HG03196 (cell line): ENCODE measurements around the gene WT1.
"Not testable (repeated sequence)": the region's sequence is repeated elsewhere in the genome, so short reads cannot be mapped to it uniquely, and the experiment has no call there.

Source experiments
- ATAC-seq: cut with Tn5 transposase; IDR thresholded peaks from one replicate; pipeline ENCODE4 v1.9.1; 2021; ENCODE audit not compliant: unreplicated experiment

WT1 gene

DNA sequence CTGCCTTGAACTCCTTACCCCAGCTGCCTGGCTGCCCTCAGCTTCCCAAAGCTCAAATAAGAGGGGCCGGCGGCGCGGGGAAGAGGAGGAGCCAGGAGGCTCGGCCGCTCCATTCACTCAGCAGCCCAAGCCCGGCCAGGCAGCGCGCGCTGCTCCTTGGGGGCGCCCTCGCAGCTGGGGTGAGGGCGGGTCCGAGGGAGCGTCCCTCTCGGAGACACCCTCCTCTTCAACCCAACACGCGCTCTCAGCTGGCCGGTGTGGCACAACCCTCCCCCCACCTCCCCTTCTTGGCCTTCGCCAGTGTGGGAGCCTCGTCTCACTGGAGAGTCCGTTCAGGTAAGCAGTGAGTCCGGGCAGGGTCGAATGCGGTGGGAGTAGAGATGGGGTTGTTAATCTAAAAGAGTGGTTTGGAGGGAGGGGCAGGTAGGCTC is at the start of gene WT1:
Gene WT1, minus strand, starts transcription at position 29 of the 431 bp plus-strand sequence.
- ATAC-seq, result no peak

DNA sequence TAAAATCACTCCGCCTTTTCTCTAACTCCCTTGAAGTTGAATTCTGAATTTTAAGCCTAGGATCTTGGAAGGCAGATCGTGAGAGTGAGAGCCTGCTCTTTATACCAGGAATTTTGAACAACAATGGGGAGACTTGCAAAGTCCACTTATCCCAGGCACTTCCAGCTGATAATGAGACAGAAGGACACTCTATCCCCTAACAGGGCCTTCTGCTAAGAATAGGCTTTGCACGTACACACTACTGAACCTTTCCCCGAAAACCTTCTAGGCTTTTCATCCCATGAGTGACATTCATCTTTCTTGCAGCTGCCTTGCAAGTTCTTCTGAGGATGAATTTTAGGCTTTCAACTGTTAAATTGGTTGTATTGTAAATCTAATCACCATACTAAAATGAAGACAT is 44.0 kb upstream of the WT1 start:
- ATAC-seq, result no peak

DNA sequence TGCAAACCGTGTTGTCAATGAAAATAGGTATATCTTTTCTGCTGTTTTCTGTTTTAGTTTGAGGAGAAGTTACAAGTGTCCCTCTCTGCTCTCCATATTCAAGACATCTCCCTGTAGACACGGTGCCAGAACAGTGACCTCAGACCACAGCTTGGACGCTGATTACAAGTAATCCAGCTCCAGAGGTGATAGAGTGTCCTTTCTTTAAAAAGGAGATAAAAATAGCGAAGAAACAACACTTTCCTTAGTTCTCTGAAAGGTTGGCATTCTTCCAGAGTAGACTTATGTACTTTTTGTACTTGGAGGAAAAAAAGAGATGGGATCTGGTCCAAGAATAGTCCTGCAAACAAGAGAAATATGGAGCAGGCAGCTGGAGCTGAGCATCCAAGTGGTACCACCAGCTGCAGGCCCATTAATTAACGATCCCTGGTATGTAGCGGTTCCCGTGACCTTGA is 43.0 kb upstream of the WT1 start:
- ATAC-seq, result no peak

DNA sequence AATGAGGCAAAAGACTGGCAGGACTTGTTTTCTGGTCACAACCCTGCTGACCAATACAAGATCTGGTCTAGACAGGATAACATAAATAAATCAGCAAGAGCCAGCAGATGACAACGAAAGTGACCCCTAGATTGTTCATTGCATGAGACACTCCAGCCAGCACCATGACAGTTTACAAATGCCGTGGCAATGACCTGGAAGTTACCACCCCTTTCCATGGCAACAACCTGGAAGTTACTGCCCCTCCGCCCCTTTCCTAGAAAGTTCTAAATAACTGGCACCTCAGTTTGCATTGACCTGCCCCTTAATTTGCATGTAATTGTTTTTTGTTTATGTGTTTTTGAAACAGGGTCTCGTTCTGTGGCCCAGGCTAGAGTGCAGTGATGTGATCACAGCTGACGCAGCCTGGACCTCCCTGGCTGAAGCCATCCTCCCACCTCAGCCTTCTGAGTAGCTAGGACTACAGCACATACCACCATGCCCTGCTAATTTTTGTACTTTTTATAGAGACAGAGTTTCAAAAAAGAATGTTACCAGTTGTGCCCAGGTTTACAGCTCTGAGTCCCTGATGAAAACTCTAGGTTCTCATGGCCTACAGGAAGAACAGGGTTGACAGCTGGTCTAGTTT is 38.1 kb upstream of the WT1 start:
- ATAC-seq, result no peak

DNA sequence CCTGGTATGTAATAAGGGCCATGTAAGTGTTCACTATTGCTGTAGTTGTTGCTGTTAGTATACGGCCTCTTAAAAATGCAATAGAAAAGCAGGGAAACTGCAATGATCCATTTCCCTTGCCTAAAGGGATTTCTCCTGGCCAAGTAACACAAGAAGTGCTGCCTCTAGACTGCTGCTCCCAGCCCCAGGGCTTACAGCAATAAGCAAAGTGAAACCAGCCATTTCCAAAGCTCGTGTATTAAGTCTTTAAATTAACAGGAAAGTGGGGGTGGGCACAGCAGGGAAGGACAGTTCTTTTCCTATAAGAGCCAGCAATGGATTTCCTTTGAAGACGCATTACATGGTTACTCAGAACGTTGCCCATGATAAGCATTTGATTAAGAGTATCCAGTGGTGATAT is 36.9 kb upstream of the WT1 start:
- ATAC-seq, result no peak

DNA sequence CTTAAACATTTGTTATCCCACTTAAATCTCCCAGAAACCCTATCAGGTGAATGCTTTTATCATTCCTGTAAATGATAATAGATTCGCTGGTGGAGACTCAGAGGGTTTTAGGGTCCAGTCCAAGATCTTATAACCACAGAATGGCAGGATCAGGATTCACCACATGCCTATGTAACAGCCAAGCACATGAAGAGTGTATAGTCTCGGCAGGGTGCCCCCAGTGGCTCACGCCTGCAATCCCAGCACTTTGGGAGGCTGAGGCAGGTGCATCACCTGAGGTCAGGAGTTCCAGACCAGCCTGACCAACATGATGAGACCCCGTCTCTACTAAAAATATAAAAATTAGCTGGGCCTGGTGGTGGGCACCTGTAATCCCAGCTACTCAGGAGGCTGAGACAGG is 36.2 kb upstream of the WT1 start:
- not testable (repeated sequence) for ATAC-seq

DNA sequence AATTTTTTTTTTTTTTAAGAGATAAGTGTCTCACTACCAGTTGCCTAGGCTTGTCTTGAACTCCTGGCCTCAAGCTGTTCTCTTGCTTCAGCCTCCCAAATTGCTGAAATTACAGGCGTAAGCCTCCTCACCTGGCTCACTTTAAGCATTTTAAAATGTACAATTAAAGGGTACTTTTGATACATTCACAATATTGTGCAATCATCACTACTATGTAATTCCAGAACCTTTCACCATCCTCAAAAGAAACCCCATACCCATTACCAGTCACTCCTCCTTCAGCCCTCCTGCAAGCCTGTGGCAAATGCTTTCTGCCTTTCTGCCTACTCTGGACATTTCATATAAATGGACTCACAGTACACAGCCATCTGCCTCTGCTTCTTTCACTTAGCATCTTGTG is 34.5 kb upstream of the WT1 start:
- ATAC-seq, result no peak

DNA sequence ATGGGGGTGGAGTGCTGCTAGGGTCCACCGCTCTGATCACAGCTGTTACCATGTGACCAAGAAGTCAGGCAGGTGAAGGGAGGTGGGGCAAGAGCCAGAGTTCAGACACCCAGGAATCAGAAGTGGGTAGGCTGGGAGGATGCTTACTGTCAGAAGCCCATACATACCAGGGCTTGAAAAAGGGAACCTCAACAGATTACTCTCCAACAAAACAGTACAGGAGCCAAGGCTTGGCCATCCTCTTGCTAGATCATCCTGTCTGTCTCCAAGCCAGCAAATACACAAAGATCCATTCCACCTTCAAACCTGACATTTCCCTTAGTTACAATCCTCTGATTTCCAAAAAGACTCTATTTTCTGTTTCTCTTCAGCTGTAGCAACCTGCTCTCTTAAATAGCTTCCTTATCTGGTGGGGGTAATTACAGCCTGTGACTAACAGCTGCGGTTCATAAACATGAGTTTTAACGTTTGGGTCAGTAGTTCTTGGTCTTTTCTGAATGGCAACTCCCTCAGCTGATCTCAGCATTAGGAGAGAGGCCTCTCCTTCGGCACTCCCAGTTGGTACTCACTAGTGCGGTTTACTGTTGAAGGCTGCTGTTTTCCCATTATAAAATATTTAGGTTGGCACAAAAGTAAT is 31.1 kb upstream of the WT1 start:
- ATAC-seq, result no peak

DNA sequence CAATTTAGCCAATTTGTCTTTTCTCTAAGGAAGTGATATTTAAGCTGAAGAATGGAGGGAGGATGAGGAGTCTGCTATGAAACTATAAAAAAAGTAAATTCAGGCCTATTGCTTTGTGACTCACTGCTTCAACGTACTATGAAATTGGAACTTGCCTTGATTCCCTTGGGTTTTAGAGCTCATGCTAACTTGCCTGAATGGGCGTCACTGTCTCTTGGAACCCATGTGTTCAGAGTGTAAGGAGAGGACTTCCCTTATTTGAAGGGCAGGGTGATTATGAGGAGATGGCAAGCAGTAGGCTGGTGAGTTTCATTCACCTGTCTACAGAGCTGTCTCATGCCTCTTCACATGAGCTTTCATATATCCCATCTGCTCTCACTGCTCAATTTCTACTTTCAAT is 28.7 kb upstream of the WT1 start:
- no peak for ATAC-seq

DNA sequence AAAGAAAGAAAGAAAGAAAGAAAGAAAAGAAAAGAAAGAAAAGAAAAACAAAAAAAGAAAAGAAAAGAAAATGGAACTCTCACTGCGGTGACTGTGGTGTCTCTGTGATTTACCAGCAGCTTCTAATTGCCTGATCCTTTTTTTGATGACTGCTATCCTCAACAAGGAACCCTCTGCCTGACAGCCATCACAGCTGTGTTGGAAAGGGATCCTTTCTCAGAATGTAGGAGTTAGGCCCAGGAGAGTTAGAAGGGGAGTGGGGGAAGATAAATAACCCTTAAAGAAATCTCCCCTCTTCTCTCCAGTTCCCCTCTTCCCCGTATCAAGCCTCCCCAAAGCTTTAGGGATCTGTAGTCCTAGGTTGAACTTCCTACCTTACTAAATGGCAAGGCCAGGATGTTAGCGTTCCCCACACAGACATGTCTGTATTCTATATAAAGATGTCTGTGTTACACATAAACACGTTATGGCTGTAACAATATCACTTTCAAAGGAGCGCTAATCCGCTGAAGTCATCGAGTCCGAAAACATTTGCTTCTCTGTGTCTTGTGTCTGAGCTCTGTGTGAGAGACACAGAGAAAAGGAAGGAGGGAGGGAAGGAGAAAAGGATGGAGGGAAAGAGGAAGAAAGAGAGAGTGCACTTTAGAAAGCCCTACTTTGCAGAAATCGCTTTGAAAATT is 26.8 kb upstream of the WT1 start:
- no peak for ATAC-seq

DNA sequence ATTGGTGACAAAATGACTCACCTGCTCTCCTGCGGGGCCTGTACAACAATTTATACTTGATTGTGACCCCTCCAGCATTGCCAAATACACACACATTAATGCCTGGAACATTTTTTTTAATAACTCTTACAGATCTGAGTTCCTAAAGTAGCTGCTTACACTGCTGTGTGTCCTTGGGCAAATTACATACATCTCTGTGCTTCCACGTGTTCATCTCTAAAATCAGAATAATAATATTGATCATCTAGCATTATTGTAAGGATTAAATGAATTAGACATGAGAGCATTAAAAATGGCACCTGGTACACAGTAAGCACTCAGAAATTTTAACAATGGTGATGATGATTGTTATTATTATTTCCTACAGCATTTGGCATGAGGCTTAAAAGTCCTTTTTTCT is 21.5 kb upstream of the WT1 start:
- no peak for ATAC-seq

DNA sequence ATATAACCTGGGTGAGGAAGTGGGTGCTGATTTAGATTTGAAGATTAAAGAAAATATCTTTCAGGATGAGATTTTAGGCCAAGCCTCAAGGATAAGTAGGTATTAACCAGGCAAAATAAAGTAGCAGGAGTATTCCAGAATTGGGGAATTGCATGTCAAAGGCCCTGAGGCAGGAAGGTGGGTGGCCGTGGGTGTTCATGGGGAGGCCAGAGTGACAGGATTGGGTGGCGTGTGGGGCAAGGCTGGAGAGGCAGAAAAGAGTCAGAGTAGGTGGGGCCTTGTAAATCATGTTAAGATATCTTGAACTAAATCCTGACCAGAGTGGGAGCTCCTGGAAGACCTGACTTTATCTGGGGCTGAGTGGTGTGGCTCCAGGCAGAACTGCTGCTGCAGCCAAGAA is 19.7 kb upstream of the WT1 start:
- ATAC-seq, result no peak

DNA sequence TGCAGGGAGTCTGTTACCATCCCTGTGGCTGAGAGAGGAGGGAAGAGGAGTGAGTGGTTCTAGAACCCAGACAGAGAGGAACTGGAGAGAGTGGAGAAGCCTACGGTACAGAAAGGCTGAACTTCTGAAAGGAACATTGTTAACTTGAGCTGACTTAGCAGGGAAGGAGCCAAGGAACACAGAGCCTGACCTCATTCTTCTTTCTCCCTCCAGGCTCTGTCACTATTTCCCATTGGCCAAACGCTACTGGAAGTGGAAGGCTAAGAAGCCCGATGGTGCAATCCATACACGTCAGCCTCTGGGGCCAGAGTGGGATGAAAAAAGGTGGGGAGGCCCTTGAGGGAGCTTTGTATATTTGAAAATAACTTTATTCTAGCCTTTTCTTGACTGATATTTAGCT is 16.5 kb upstream of the WT1 start:
- no peak for ATAC-seq

DNA sequence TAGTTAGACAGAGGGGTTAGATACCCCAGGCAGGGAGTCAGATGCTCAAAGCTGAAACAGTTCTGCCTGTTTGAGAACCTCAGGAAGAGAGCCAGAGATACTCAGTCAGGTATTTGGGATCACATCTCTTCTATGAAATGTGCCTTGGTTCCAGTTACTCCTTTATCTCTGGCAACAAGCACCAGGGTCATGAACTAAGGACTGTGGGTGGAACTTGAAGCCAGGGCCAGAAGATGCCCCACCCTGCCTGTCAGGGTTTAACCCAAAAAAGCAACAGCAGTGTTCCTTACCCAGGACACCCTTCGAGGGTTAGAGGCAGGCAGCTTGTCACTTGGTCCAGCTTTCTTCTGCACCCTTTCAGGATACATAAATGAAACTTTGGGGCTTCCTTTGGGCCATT is 15.0 kb upstream of the WT1 start:
- no peak for ATAC-seq

DNA sequence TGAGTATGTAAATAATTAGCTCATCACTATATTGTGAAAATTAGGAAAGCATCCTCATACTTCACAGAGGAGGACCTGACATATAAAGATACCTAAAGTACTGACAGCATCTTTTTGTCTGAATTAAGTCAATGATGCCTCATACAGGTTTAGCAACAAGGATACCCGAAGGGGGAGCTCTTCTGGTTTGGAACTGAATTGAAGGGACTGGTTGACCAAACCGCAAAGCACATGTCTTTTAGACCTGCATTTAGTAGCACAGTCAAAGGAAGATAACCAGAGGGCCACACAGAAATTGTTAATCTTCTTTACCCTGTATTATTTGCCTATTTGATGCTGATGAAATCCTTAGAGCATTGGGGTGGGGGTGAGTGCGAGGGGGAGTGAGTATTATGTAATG is 12.9 kb upstream of the WT1 start:
- ATAC-seq, result no peak

DNA sequence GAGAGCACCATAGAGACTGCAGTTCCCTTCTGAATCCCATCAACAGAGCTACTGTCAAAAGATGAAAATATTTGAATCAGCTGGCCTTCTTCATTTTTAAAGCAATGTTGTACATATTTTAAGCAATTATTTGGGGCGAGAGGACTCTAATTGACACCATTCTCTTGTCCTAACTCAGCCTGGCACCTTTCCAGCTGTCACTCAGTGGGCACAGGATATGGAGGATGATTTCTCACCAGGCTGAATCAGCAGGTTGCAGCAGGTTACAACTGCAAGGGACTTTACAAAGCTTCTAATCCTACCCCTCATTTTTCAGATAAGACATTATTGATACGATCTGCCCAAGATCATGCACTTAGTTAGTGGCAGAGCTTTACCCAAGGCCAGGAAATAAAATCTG is 11.9 kb upstream of the WT1 start:
- ATAC-seq, result no peak

DNA sequence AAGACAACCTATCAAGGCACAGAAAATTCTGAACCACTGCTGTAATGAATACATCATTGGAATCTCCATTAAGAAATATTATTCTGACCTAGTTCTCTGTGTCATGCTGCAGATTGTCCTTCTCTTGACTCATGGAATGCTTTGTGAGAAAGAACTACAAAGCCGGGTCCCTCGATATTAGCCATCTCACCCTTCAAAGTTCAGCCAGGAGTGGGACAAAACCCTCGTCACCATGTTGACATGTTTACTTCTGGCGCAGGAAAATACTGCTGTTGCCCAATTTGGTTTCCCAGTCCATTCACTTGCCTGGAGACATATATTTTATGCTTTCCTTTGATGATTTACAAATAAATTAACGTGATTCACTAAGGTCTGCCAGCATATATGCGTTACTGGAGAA is 10.9 kb upstream of the WT1 start:
- ATAC-seq, result no peak

DNA sequence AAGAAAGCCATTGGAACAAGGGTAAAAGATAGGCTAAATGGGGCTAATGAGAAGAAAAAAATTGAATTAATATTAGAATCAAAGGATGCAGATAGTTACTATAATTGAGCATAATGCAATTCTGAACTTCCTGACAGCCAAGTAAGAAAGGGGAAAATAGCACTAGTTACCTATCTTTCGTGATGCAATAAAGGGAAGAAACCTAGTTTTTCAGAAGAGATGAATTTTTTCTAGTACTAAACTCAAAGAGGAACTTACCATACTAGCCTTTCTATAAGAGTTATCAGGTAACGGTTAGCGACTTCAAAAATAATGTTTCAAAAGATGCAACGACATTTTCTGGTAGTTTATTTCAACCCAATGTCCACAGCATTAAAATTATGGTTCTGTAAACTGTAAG is 8.8 kb upstream of the WT1 start:
- ATAC-seq, result no peak

DNA sequence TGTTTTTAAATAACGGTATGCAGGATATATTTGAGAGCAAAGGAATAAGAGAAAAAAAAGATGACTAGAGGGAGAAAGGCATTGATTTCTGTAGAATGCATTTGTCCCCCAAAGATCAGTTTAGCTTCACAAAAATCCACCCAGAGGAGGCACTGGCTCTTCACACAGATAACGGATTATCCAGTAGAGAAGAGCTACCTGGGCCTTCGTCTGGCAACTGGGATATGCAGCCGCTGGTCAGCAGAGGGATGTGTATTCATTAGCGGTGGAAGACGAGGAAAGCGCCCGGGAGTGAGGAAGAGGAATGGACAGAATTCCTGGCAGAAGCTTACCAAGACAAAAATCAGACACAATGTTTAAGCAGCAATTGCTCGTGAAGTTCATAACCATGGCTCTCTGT is 5.6 kb upstream of the WT1 start:
- no peak for ATAC-seq

DNA sequence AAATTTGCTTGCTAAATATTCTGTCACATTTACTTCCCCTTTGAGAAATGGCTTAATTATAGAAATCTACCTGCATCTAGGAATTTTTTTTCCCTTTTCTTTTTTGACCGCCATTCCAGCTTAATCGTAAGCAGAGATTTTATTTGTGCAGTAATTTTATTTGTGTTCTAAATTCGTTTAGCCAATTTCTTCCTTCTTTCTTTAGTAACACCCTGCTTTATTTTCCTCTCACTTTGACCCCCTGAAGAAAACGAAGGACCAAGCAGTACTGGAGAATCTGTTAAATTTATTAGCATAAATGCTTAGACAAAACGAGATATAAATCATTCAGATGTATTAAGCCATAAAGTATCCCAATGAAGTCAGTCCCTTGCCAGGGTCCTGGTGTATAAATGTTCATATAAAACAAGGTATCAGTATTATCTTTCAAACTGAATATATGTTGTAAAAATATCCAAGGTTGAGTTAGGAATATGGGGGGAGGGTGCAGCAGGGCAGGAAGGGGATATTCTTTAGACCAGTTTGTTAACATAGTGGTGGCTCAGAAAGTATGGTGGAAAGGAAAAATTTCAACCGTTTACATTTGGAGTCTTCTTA is 5.1 kb upstream of the WT1 start:
- no peak for ATAC-seq

DNA sequence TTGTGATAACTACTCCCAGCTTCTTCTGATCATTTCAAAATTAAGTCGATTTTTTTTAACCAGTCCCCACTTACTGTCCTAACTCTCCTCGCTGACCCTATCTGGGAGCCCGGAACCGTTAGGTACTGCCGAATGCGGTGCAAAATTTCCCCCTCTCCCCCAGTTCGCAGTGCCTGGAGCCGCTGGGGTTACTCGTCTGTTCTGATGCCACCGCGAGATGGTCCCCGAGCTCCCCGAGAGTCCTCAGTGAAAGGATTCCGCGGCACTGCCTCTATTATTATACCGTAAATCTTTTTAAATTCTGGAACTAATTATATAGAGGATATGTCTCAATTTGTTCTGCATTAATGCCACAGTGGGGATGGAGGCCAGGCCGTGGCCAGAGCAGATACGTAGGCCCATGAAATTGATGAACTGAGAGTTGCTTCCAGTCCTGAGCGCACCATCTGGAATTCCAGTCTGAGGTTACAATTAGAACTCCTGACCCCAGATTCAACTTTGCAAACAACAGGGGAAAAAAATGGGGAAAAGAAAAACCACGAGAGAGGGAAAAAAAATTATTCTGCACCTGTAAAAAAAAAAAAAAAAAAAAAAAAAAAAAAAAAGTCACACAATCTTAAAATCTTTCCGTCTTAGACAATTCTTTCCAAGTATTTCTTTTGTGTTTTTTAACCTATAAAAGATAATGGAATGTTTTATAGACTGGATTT is 4.3 kb upstream of the WT1 start:
- no peak for ATAC-seq
